SK-N-SH (cell line): Measurements from ENCODE around the gene SLC38A6. TPM values are rescaled to one million over a fixed set of nuclear protein-coding genes. Genes with fewer than 3 reads are reported as not detected.

Source experiments
- CTCF ChIA-PET: fragments of 300-600, 350-600 bp; formaldehyde crosslinking; extraction: SDS; loops from one replicate; lab custom pipeline; 2021; lab: Yijun Ruan, JAX
- POLR2A ChIA-PET: fragments of 350-600 bp; sonication (Branson Sonifier 250); formaldehyde crosslinking; extraction: SDS; loops from one replicate; lab custom pipeline; 2020; ENCODE audit warnings: antibody characterized with exemption, inconsistent platforms; lab: Yijun Ruan, JAX
- DNase-seq: peaks from one replicate; pipeline ENCODE4 v3.0.0; 2012
- H2AFZ ChIP-seq: fragments of 200-600 bp; sonication (generic); 2 replicates; pipeline ENCODE4 v1.8.1; 2016; ENCODE audit warnings: antibody characterized with exemption, mild to moderate bottlenecking, low read depth
- H3F3A ChIP-seq: fragments of 200-600 bp; sonication (generic); replicated peaks from 2 replicates; pipeline ENCODE3; 2016; ENCODE audit warnings: antibody characterized with exemption, mild to moderate bottlenecking; ENCODE audit not compliant: insufficient read depth
- H3K27ac ChIP-seq, 2 experiments: fragments of 200-500 bp in 1 of 2; fragments of 200-600 bp in 1 of 2; sonication (Bioruptor generic) in 1 of 2; sonication (generic), shearing (Covaris generic) in 1 of 2; 2 replicates each; pipeline versions ENCODE4 v1.5.1 to v1.6.1; 2014 to 2016; ENCODE audit warnings: low read depth in 2 of 2, inconsistent platforms in 1 of 2, low read length in 1 of 2, mild to moderate bottlenecking in 1 of 2, mixed read lengths in 1 of 2
- H3K27me3 ChIP-seq: fragments of 200-600 bp; sonication (generic), shearing (Covaris generic); 2 replicates; pipeline ENCODE4 v1.6.1; 2016; ENCODE audit warnings: mixed run types; ENCODE audit not compliant: insufficient read depth
- H3K36me3 ChIP-seq, 2 experiments: fragments of 200-500 bp in 1 of 2; fragments of 200-600 bp in 1 of 2; sonication (Bioruptor generic) in 1 of 2; sonication (generic) in 1 of 2; replicated peaks in 1 of 2; 2 replicates each; pipeline versions ENCODE3 to v1.5.1; 2014 to 2016; ENCODE audit warnings: low read length in 1 of 2, mild to moderate bottlenecking in 1 of 2; ENCODE audit not compliant: insufficient read depth in 2 of 2, control insufficient read depth in 1 of 2
- H3K4me1 ChIP-seq, 2 experiments: fragments of 200-500 bp in 1 of 2; fragments of 200-600 bp in 1 of 2; sonication (Bioruptor generic) in 1 of 2; sonication (generic), shearing (Covaris generic) in 1 of 2; 2 replicates each; pipeline versions ENCODE4 v1.5.1 to v1.6.1; 2014 to 2016; ENCODE audit warnings: low read depth in 1 of 2, low read length in 1 of 2, mixed run types in 1 of 2; ENCODE audit not compliant: insufficient read depth in 2 of 2, control insufficient read depth in 1 of 2
- H3K4me2 ChIP-seq: fragments of 200-600 bp; sonication (generic), shearing (Covaris generic); 2 replicates; pipeline ENCODE4 v1.6.1; 2017; ENCODE audit warnings: mixed run types
- H3K4me3 ChIP-seq, 2 experiments: fragments of 200-500 bp in 1 of 2; fragments of 200-600 bp in 1 of 2; sonication (Bioruptor generic) in 1 of 2; sonication (generic), shearing (Covaris generic) in 1 of 2; 2 replicates each; pipeline versions ENCODE4 v1.5.1 to v1.8.1; 2014 to 2016; ENCODE audit warnings: low read depth in 2 of 2, inconsistent platforms in 1 of 2, low read length in 1 of 2, mild to moderate bottlenecking in 1 of 2, mixed read lengths in 1 of 2, moderate library complexity in 1 of 2
- H3K79me2 ChIP-seq: fragments of 200-600 bp; sonication (generic); 2 replicates; pipeline ENCODE4 v1.8.1; 2017; ENCODE audit warnings: mild to moderate bottlenecking; ENCODE audit not compliant: insufficient read depth
- H3K9ac ChIP-seq: fragments of 200-600 bp; sonication (generic); 2 replicates; pipeline ENCODE4 v1.6.1; 2017; ENCODE audit warnings: mixed run types
- H3K9me2 ChIP-seq: fragments of 200-600 bp; sonication (generic); 2 replicates; pipeline ENCODE4 v1.6.1; 2017; ENCODE audit warnings: mixed run types
- H3K9me3 ChIP-seq: fragments of 200-600 bp; sonication (generic); 2 replicates; pipeline ENCODE4 v1.6.1; 2017; ENCODE audit warnings: mixed run types, mild to moderate bottlenecking, moderate library complexity
- H4K20me1 ChIP-seq: fragments of 200-600 bp; sonication (generic); 2 replicates; pipeline ENCODE4 v1.6.1; 2017; ENCODE audit warnings: mild to moderate bottlenecking, mixed run types; ENCODE audit not compliant: insufficient read depth
- CHD2 ChIP-seq: fragments of 150-350 bp; IDR thresholded peaks from 2 replicates; pipeline ENCODE4 v1.6.1; 2018; ENCODE audit warnings: low read length; ENCODE audit not compliant: partially characterized antibody
- EP300 ChIP-seq, 2 experiments: IDR thresholded peaks; 2 replicates each; pipeline versions ENCODE4 v1.4.0 to v1.6.1; 2012; ENCODE audit warnings: borderline replicate concordance in 1 of 2, low read depth in 1 of 2, low read length in 1 of 2
- FOSL2 ChIP-seq: IDR thresholded peaks from 2 replicates; pipeline ENCODE4 v1.4.0; 2012; ENCODE audit warnings: low read depth, mild to moderate bottlenecking, moderate library complexity, borderline replicate concordance
- FOXJ3 ChIP-seq: sonication (generic); formaldehyde crosslinking; IDR thresholded peaks from 2 replicates; pipeline ENCODE4 v1.5.1; 2020; ENCODE audit warnings: mild to moderate bottlenecking, missing genetic modification reagents
- FOXM1 ChIP-seq: IDR thresholded peaks from 2 replicates; pipeline ENCODE4 v1.4.0; 2012; ENCODE audit warnings: low read depth, mild to moderate bottlenecking
- GABPA ChIP-seq: IDR thresholded peaks from 2 replicates; pipeline ENCODE4 v1.4.0; 2012; ENCODE audit warnings: low read depth, mild to moderate bottlenecking
- GATA2 ChIP-seq: sonication (generic); formaldehyde crosslinking; IDR thresholded peaks from 2 replicates; pipeline ENCODE4 v1.5.0; 2020; ENCODE audit warnings: mild to moderate bottlenecking, missing genetic modification reagents
- JUND ChIP-seq: IDR thresholded peaks from 2 replicates; pipeline ENCODE4 v1.4.0; 2012
- MXI1 ChIP-seq: IDR thresholded peaks from 2 replicates; pipeline ENCODE4 v1.6.1; 2012; ENCODE audit warnings: mild to moderate bottlenecking, low read depth, low read length, improper control_type of control experiment
- NFIC ChIP-seq: IDR thresholded peaks from 2 replicates; pipeline ENCODE4 v1.4.0; 2012; ENCODE audit warnings: borderline replicate concordance
- RXRA ChIP-seq: IDR thresholded peaks from 2 replicates; pipeline ENCODE4 v1.4.0; 2012; ENCODE audit warnings: low read depth, mild to moderate bottlenecking, borderline replicate concordance
- TAF1 ChIP-seq: IDR thresholded peaks from 2 replicates; pipeline ENCODE4 v1.6.1; 2012; ENCODE audit warnings: low read depth, mild to moderate bottlenecking, low read length, moderate library complexity, borderline replicate concordance
- WGBS: methylation state at CpG from one replicate; pipeline ENCODE4 v1.1.6; 2017; ENCODE audit warnings: low lambda C conversion rate; 5-methylcytosine and 5-hydroxymethylcytosine counted together
- polyA plus RNA-seq, 3 experiments: library from polyadenylated mRNA; depleted of rRNA; stranded (reverse); fragments of >200 nt; gene quantifications; 2 replicates each; pipeline ENCODE4 v1.2.3, GENCODE V29; 2012
- TF ChIP-seq, protein P1 (sequence below): fragments of 200-600 bp; sonication (generic); IDR thresholded peaks from 2 replicates; pipeline ENCODE4 v1.6.1; 2017; ENCODE audit warnings: antibody characterized with exemption, mild to moderate bottlenecking, moderate library complexity

Gene SLC38A6
- polyA plus RNA-seq, 1 of the 3 experiments (the other 2 are of a cell fraction): 10.4 TPM

- Histone ChIP-seq H3K27ac (no peak overlapping the region), H3K4me3 (no peak overlapping the region), H3K4me1 (no peaks in the 10 kb centered on the region; a peak in 2 of 4 replicates), H2AFZ (no peak overlapping the region), H3K9ac (no peak overlapping the region), H3K9me2 (no peaks in the 10 kb centered on the region), H3K4me2 (no peak overlapping the region), H3K36me3 (peaks cover 5 to 9% of the 10 kb centered on the region in 2 experiments), H3K79me2 (no peaks in the 10 kb centered on the region), H4K20me1 (no peaks in the 10 kb centered on the region), H3F3A (no peaks in the 10 kb centered on the region), H3K9me3 (no peaks in the 10 kb centered on the region), H3K27me3 (no peaks in the 10 kb centered on the region)
- WGBS: 100% methylated on average over 1 of the region's 1 CpG
- DNase-seq: no peak
- TF ChIP-seq EP300 (IDR thresholded peaks at IDR 0.05; ENCODE audit: borderline replicate concordance in 1 of 2, low read depth in 1 of 2, low read length in 1 of 2): no peak
- TF ChIP-seq NFIC: no peak
- TF ChIP-seq FOXM1: no peak
- no peak for TF ChIP-seq RXRA
- TF ChIP-seq FOXJ3 (CRISPR knock-in tag): no peak
- no peak for TF ChIP-seq TAF1
- TF ChIP-seq GATA2 (CRISPR knock-in tag): no peak
- no peak for TF ChIP-seq MXI1
- no peak for TF ChIP-seq GABPA
- TF ChIP-seq, protein P1, sequence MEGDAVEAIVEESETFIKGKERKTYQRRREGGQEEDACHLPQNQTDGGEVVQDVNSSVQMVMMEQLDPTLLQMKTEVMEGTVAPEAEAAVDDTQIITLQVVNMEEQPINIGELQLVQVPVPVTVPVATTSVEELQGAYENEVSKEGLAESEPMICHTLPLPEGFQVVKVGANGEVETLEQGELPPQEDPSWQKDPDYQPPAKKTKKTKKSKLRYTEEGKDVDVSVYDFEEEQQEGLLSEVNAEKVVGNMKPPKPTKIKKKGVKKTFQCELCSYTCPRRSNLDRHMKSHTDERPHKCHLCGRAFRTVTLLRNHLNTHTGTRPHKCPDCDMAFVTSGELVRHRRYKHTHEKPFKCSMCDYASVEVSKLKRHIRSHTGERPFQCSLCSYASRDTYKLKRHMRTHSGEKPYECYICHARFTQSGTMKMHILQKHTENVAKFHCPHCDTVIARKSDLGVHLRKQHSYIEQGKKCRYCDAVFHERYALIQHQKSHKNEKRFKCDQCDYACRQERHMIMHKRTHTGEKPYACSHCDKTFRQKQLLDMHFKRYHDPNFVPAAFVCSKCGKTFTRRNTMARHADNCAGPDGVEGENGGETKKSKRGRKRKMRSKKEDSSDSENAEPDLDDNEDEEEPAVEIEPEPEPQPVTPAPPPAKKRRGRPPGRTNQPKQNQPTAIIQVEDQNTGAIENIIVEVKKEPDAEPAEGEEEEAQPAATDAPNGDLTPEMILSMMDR: no peak
- TF ChIP-seq FOSL2: no peak
- CTCF ChIA-PET: interaction anchor here (1.6 kb wide), 1 partner anchor 18 kb away, joined by 4 read pairs; no protein-coding TSS in a partner anchor
- POLR2A ChIA-PET: no interaction called here
Observed at GRCh38 chr14:61043506-61043905, 62.5 kb downstream of the SLC38A6 start.

DNA sequence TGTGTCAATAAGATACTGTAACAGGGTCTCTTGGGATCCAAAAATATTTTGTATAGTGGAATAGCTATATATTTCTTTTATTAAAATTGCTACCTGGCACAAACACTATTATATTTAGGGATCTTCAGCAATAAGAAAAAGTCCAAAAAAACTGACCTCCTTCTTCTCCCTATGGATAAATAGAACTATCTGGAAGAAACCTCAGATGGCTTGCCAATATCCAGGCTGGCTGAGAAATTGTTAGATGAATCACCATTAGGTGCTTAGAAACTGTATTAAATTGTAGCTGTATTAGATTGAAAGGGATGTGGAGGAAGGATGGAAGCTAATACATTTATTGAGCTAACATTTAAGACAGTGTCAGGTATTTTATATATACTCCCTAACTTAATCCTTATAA is 66.0 kb downstream of the SLC38A6 start:
- Histone ChIP-seq H3K4me1 (peaks cover 0 to 17% of the 10 kb centered on the region in 2 experiments; a peak in 1 of 4 replicates), H3K27me3 (no peaks in the 10 kb centered on the region), H3F3A (peaks cover 9% of the 10 kb centered on the region), H3K4me3 (no peak overlapping the region), H2AFZ (no peak overlapping the region), H3K9ac (no peak overlapping the region), H3K36me3 (peaks cover 5 to 13% of the 10 kb centered on the region in 2 experiments), H4K20me1 (no peaks in the 10 kb centered on the region), H3K9me2 (no peaks in the 10 kb centered on the region), H3K9me3 (no peaks in the 10 kb centered on the region), H3K79me2 (no peaks in the 10 kb centered on the region), H3K27ac (no peak overlapping the region), H3K4me2 (no peak overlapping the region)
- POLR2A ChIA-PET: no interaction called here
- no peak for TF ChIP-seq EP300 (IDR thresholded peaks at IDR 0.05; ENCODE audit: borderline replicate concordance in 1 of 2, low read depth in 1 of 2, low read length in 1 of 2)
- no peak for TF ChIP-seq GABPA
- TF ChIP-seq CHD2: no peak
- 0 out of 2 replicates have a peak, but pooled peaks have one; percentile 0 for TF ChIP-seq JUND
- no peak for DNase-seq
- CTCF ChIA-PET: interaction anchor here (1.2 kb wide), 1 partner anchor 21 kb away, joined by 3 read pairs; no protein-coding TSS in a partner anchor
